ENCODE measurements around the gene STAT1.

STAT1 gene

DNA sequence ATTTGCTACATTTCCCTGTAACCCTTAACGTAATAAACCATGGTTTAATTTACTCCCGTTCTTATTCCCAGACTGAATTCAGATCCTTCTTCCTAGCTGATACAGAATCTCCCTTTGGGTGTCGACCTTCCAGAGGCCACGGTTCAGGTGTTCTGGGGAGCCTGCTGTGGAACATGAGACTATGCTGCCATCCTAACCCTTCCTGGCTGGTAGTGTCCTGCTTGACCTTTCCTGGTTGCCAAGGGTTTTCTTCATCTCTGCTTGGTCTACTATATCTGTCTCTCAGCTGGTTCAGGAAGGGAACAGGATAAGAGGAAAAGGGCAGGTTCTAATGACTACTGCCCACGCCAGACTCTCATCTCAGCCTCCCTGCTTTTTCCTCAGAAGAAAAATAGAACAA, 36.5 kb downstream of the STAT1 start:
- TF ChIP-seq, protein P1, sequence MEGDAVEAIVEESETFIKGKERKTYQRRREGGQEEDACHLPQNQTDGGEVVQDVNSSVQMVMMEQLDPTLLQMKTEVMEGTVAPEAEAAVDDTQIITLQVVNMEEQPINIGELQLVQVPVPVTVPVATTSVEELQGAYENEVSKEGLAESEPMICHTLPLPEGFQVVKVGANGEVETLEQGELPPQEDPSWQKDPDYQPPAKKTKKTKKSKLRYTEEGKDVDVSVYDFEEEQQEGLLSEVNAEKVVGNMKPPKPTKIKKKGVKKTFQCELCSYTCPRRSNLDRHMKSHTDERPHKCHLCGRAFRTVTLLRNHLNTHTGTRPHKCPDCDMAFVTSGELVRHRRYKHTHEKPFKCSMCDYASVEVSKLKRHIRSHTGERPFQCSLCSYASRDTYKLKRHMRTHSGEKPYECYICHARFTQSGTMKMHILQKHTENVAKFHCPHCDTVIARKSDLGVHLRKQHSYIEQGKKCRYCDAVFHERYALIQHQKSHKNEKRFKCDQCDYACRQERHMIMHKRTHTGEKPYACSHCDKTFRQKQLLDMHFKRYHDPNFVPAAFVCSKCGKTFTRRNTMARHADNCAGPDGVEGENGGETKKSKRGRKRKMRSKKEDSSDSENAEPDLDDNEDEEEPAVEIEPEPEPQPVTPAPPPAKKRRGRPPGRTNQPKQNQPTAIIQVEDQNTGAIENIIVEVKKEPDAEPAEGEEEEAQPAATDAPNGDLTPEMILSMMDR (IDR thresholded peaks at IDR 0.05) = no peak
- DNase-seq = no peak
- H3K4me3 ChIP-seq = no peak overlapping the region
- H3K9me3 ChIP-seq = no peaks in the 10 kb centered on the region
- no peaks in the 10 kb centered on the region for H3K27me3 ChIP-seq
- intact Hi-C loops (cut with DNase I; ENCODE audit: low total_unique reads) = no loop called here
- peaks cover 0 to 9% (median 0%) of the 10 kb centered on the region in 4 donors for H3K4me1 ChIP-seq
- H3K27ac ChIP-seq = no peak overlapping the region
- H3K36me3 ChIP-seq = peaks cover 59 to 97% (median 77%) of the 10 kb centered on the region in 3 donors

DNA sequence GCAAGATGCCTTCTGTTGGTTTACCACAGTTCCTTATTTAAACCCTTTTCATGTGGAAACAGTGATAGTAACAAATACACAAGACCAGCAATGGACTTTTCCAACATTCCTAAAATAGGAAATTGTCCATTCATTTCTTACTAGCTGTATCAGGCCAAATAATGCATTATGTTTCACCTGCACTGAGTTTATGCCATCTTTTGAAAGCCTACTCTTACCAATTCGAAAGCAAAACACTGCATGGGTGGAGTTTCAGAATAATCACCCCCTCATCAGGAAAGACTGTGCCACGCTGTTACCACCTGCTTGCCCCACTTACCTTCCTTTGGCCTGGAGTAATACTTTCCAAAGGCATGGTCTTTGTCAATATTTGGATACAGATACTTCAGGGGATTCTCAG, 37.5 kb downstream of the STAT1 start:
- Histone ChIP-seq H3K4me1 (peaks cover 0 to 9% (median 0%) of the 10 kb centered on the region in 4 donors), H3K4me3 (no peak overlapping the region), H3K27ac (no peak overlapping the region), H3K36me3 (peaks cover 64 to 95% (median 79%) of the 10 kb centered on the region in 3 donors), H3K27me3 (no peaks in the 10 kb centered on the region), H3K9me3 (no peaks in the 10 kb centered on the region)
- intact Hi-C loops (cut with DNase I; ENCODE audit: low total_unique reads) = no loop called here
- TF ChIP-seq, protein P1 (IDR thresholded peaks at IDR 0.05) = no peak
- DNase-seq = no peak

DNA sequence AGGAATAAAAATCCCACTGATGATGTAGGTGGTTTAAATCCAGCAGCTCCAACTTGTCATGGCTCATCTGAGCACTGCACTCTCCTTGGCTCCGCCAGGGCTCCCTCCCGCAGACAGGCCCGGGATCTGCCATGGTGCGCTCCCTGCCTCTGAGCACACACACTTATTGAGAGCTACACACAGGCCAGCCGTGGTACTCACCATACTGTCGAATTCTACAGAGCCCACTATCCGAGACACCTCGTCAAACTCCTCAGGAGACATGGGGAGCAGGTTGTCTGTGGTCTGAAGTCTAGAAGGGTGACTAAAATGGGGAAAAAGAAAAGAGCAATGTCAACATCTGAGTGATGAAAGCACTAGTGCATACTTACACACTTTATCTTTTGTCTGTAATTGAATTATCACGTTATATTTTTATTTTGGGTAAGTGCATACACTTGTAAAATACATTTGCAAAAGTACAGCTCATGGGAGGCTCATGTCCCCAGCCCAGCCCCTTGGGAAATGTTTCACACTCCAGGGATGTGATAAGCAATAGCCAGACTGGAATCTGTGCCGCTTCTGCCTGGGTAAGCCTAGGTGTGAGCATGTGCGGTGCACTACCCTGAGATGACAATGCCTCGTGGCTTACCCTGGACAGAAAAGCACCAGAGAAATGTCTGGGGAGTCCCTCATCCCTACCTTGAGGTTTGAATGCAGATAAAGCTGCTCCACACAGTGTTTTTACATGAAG, 39.2 kb downstream of the STAT1 start:
- peaks cover 76 to 98% (median 78%) of the 10 kb centered on the region in 3 donors for H3K36me3 ChIP-seq

DNA sequence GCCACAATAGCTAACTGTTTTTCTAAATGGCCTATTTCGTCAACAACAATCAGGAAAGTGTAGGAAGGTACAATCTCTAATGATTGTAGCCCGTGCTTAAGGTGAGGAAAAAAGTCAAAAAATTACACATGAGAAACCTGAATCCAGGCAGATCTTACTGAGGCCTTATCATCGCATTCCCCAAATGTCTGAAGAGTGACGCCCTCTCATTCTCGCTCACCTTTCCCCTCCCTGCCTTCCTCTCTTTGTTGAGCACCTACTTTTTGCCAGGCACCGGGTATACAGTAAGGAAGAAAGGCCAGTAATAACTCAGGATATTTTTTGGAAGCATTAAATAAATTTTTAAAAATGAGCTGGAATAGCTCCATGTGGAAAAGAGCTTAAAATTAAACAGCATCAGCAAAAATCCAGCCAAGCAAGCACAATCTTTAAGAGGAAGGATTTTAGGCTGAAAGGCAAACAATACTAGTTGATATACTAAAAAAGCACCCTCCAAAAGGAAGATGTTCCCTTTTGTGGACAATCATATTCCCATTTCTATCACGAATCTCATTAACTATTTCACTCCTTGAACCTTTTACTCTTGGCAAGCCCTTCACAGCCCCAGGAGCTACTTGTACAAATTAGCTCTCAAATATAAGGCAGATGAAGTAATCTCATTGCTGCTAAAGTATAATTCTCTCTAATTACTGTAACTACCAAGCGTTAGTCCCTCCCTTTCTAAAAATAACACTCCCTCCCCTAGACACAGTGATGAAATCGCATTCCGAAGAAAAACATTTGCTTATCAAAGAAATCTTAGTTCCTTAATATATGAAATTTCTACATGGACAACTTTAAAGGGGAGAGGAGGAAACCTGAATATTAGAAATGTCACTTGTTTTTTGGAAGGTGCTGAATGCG, 40.0 kb downstream of the STAT1 start:
- no peak for DNase-seq
- TF ChIP-seq, protein P1 (IDR thresholded peaks at IDR 0.05) = no peak
- no peak overlapping the region for H3K27ac ChIP-seq
- intact Hi-C loops (cut with DNase I; ENCODE audit: low total_unique reads) = no loop called here
- H3K9me3 ChIP-seq = no peaks in the 10 kb centered on the region
- no peaks in the 10 kb centered on the region for H3K27me3 ChIP-seq
- no peak overlapping the region for H3K4me3 ChIP-seq
- no peaks in the 10 kb centered on the region for H3K4me1 ChIP-seq
- H3K36me3 ChIP-seq = peaks cover 76 to 97% (median 84%) of the 10 kb centered on the region in 3 donors

More for the DNA sequence above, 39.2 kb downstream of the STAT1 start:
- Histone ChIP-seq H3K9me3 (no peaks in the 10 kb centered on the region), H3K4me3 (no peak overlapping the region), H3K27ac (no peak overlapping the region), H3K27me3 (no peaks in the 10 kb centered on the region), H3K4me1 (peaks cover 0 to 1% (median 0%) of the 10 kb centered on the region in 4 donors)
- intact Hi-C loops (cut with DNase I; ENCODE audit: low total_unique reads) = no loop called here
- TF ChIP-seq, protein P1 (IDR thresholded peaks at IDR 0.05) = no peak
- DNase-seq = no peak

DNA sequence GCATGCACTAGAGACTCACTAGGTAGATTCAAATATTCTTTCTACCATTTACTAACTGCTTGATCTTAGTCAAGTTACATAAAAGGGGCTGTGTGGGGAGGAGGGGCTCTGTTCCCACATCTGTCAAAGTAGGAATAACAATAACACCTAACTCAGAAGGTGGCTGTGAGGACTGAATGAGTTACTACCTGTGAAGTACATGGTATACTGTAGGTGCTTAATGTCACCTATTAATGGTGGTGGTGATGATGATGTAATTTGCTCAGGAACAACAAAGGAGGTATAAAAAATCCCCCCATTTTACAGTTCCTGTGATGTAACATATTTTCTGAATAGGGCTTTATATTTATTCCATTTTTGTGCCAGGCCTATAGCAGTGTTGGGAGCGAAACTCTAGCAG, 40.7 kb downstream of the STAT1 start:
- intact Hi-C loops (cut with DNase I; ENCODE audit: low total_unique reads) = no loop called here
- Histone ChIP-seq H3K36me3 (peaks cover 72 to 97% (median 78%) of the 10 kb centered on the region in 3 donors), H3K4me3 (no peak overlapping the region), H3K27me3 (no peaks in the 10 kb centered on the region), H3K4me1 (no peaks in the 10 kb centered on the region), H3K27ac (no peak overlapping the region), H3K9me3 (no peaks in the 10 kb centered on the region)
- no peak for DNase-seq
- TF ChIP-seq, protein P1 (IDR thresholded peaks at IDR 0.05) = no peak

All from tibial artery (tissue), 4 donors.